Mucosa of descending colon (tissue), 3 donors: ENCODE data around the gene ADGRV1. TPM values are rescaled to one million over a fixed set of nuclear protein-coding genes. Genes with fewer than 3 reads are reported as not detected.

Experiments
- ATAC-seq: fragments of 200-7000 bp; cut with Tn5 transposase; one replicate; pipeline ENCODE4 v1.9.1; 2020; ENCODE audit warnings: mild to moderate bottlenecking, moderate library complexity
- DNase-seq, 3 donors: peaks; one replicate each; pipeline ENCODE4 v3.0.0-alpha.2; 2020
- H3K36me3 ChIP-seq: fragments of 200-600 bp; one replicate; pipeline ENCODE4 v1.8.0; 2021; ENCODE audit warnings: low read depth, mild to moderate bottlenecking
- H3K4me1 ChIP-seq: fragments of 200-600 bp; one replicate; pipeline ENCODE4 v1.8.0; 2021; ENCODE audit warnings: low read depth, mild to moderate bottlenecking
- H3K4me3 ChIP-seq: fragments of 200-600 bp; one replicate; pipeline ENCODE4 v1.8.0; 2021; ENCODE audit warnings: mild to moderate bottlenecking
- H3K9me3 ChIP-seq: fragments of 200-600 bp; one replicate; pipeline ENCODE4 v1.8.0; 2021; ENCODE audit warnings: mild to moderate bottlenecking
- CTCF ChIP-seq: fragments of 200-600 bp; IDR thresholded peaks from one replicate; pipeline ENCODE4 v1.8.0; 2022; ENCODE audit warnings: antibody characterized with exemption, mild to moderate bottlenecking
- intact Hi-C, 2 donors: fragments of 100-400 bp; cut with DNase I in 1 of 2; cut with micrococcal nuclease in 1 of 2; formaldehyde crosslinking; loops; one replicate each; pipeline versions ENCODE4 v1.11.0 to v1.11.1; 2022; cut with DNase I, micrococcal nuclease
- total RNA-seq, 3 donors: library from RNA; stranded (reverse); fragmentation: NEBNext Ultra II Directional in 2 of 3; extraction: Animal tissue kit (Norgen Biotek cat#: 25700) in 2 of 3; gene quantifications; one replicate each; pipeline versions ENCODE4 v1.2.1 to v1.2.4, GENCODE V29; 2021 to 2023
- donor health status: DM: no; HTN: no; CAD: no; lungs with moderate emphysema.
- donor health status: DM: no; HTN: no; CAD: no.
- donor health status: DM: no; HTN: yes; CAD: no.

Gene ADGRV1
- total RNA-seq, 3 donors from 2014 or later: 4.5 to 8.6 (median 6.1) TPM

GRCh38 chr5:90626493-90626892, 67.9 kb downstream of the ADGRV1 start:
- H3K36me3 ChIP-seq: no peaks in the 10 kb centered on the region
- H3K4me3 ChIP-seq: no peak overlapping the region
- no peak for TF ChIP-seq CTCF
- H3K4me1 ChIP-seq: no peaks in the 10 kb centered on the region
- intact Hi-C loops: no loop called here
- ATAC-seq (no peak), DNase-seq (no peak)
- no peaks in the 10 kb centered on the region for H3K9me3 ChIP-seq

GRCh38 chr5:90628492-90628891, 69.9 kb downstream of the ADGRV1 start:
- H3K36me3 ChIP-seq: no peaks in the 10 kb centered on the region
- no peak for ATAC-seq
- no peak for TF ChIP-seq CTCF
- no peaks in the 10 kb centered on the region for H3K9me3 ChIP-seq
- intact Hi-C loops: no loop called here
- no peak for DNase-seq
- no peaks in the 10 kb centered on the region for H3K4me1 ChIP-seq
- no peak overlapping the region for H3K4me3 ChIP-seq

GRCh38 chr5:90632791-90633190, 74.2 kb downstream of the ADGRV1 start:
- DNase-seq (no peak), ATAC-seq (no peak)
- Histone ChIP-seq H3K4me3 (no peak overlapping the region), H3K36me3 (no peaks in the 10 kb centered on the region), H3K4me1 (no peaks in the 10 kb centered on the region), H3K9me3 (no peaks in the 10 kb centered on the region)
- TF ChIP-seq CTCF: no peak
- intact Hi-C loops: no loop called here

- no peaks in the 10 kb centered on the region for H3K9me3 ChIP-seq
- TF ChIP-seq CTCF: no peak
- intact Hi-C loops: no loop called here
- no peaks in the 10 kb centered on the region for H3K36me3 ChIP-seq
- no peak for DNase-seq
- H3K4me3 ChIP-seq: no peak overlapping the region
- ATAC-seq: no peak
- no peaks in the 10 kb centered on the region for H3K4me1 ChIP-seq
These were observed 78.4 kb downstream of the ADGRV1 start for GRCh38 chr5:90636948-90637347.

- H3K9me3 ChIP-seq: no peaks in the 10 kb centered on the region
- H3K4me3 ChIP-seq: no peak overlapping the region
- H3K4me1 ChIP-seq: no peaks in the 10 kb centered on the region
- intact Hi-C loops: no loop called here
- no peak for TF ChIP-seq CTCF
- DNase-seq (no peak), ATAC-seq (no peak)
- no peaks in the 10 kb centered on the region for H3K36me3 ChIP-seq
These were observed 79.1 kb downstream of the ADGRV1 start for GRCh38 chr5:90637731-90638130.

- DNase-seq: no peak
- TF ChIP-seq CTCF: no peak
- H3K36me3 ChIP-seq: no peaks in the 10 kb centered on the region
These were observed 80.3 kb downstream of the ADGRV1 start for GRCh38 chr5:90638878-90639277.

More at GRCh38 chr5:90638878-90639277, 80.3 kb downstream of the ADGRV1 start:
- H3K9me3 ChIP-seq: no peaks in the 10 kb centered on the region
- intact Hi-C loops: no loop called here
- no peaks in the 10 kb centered on the region for H3K4me1 ChIP-seq
- no peak overlapping the region for H3K4me3 ChIP-seq
- ATAC-seq: no peak
